SU-DHL-6 (cell line): ENCODE results near the gene SLC5A2.
A peak's percentile ranks its signal among the peaks of the same experiment; 100 is the strongest.

Source experiments
- H2AFZ ChIP-seq: fragments of 200-600 bp; sonication (generic); 2 replicates; pipeline ENCODE4 v1.6.1; 2014; ENCODE audit warnings: low read depth, mild to moderate bottlenecking, moderate library complexity, mixed read lengths, antibody characterized with exemption, low read length; ENCODE audit not compliant: severe bottlenecking
- H3F3A ChIP-seq: fragments of 200-600 bp; shearing (Covaris generic); 2 replicates; pipeline ENCODE4 v1.6.0; 2016; ENCODE audit warnings: antibody characterized with exemption, mild to moderate bottlenecking; ENCODE audit not compliant: insufficient read depth
- H3K27ac ChIP-seq: fragments of 200-600 bp; sonication (generic); 2 replicates; pipeline ENCODE4 v1.5.1; 2016; ENCODE audit warnings: low read depth, mild to moderate bottlenecking, low read length, moderate library complexity, mixed read lengths
- H3K27me3 ChIP-seq: fragments of 200-600 bp; sonication (generic), shearing (Covaris generic); 2 replicates; pipeline ENCODE4 v1.6.0; 2014; ENCODE audit warnings: mild to moderate bottlenecking, low read length
- H3K36me3 ChIP-seq: fragments of 200-600 bp; sonication (generic); 2 replicates; pipeline ENCODE4 v1.6.1; 2014; ENCODE audit warnings: mild to moderate bottlenecking, low read length, mixed read lengths
- H3K4me2 ChIP-seq: fragments of 300-600, 200-600 bp; shearing (Covaris generic), sonication (generic); 2 replicates; pipeline ENCODE4 v1.6.0; 2014; ENCODE audit warnings: low read length, low read depth, mild to moderate bottlenecking; ENCODE audit not compliant: poor library complexity, severe bottlenecking
- H3K4me3 ChIP-seq: fragments of 200-600 bp; sonication (generic); 2 replicates; pipeline ENCODE4 v1.5.1; 2014; ENCODE audit warnings: antibody characterized with exemption, low read length, mild to moderate bottlenecking, mixed read lengths; ENCODE audit not compliant: insufficient read depth, poor library complexity, severe bottlenecking
- H3K79me2 ChIP-seq: fragments of 200-600 bp; sonication (generic); 2 replicates; pipeline ENCODE4 v1.6.1; 2014; ENCODE audit warnings: mild to moderate bottlenecking, low read length, moderate library complexity; ENCODE audit not compliant: insufficient read depth
- H3K9ac ChIP-seq: fragments of 200-600 bp; sonication (generic); 2 replicates; pipeline ENCODE4 v1.7.0; 2014; ENCODE audit warnings: mild to moderate bottlenecking, low read length
- H3K9me2 ChIP-seq: fragments of 200-600 bp; sonication (generic); replicated peaks from 2 replicates; pipeline ENCODE4 v1.6.1; 2014; ENCODE audit warnings: low read length; ENCODE audit not compliant: insufficient read depth
- H3K9me3 ChIP-seq: fragments of 200-600 bp; sonication (generic); 2 replicates; pipeline ENCODE4 v1.6.1; 2014; ENCODE audit warnings: low read length, mixed read lengths; ENCODE audit not compliant: insufficient read depth
- H4K20me1 ChIP-seq: fragments of 200-600 bp; sonication (generic); 2 replicates; pipeline ENCODE4 v1.6.1; 2014; ENCODE audit warnings: low read depth, mild to moderate bottlenecking, antibody characterized with exemption, low read length, moderate library complexity, mixed read lengths
- EZH2phosphoT487 ChIP-seq: fragments of 200-600 bp; sonication (generic), shearing (Covaris generic); conservative IDR thresholded peaks from 2 replicates; pipeline ENCODE4 v1.6.1; 2018; ENCODE audit warnings: mild to moderate bottlenecking, antibody characterized with exemption, low read length, moderate library complexity, mixed read lengths
- TF ChIP-seq, protein P1 (sequence below): fragments of 200-600 bp; sonication (generic); IDR thresholded peaks from one replicate; pipeline ENCODE4 v1.5.1; 2017; ENCODE audit warnings: antibody characterized with exemption, mild to moderate bottlenecking, low read length, moderate library complexity; ENCODE audit not compliant: insufficient read depth, poor library complexity, severe bottlenecking

Gene SLC5A2

DNA sequence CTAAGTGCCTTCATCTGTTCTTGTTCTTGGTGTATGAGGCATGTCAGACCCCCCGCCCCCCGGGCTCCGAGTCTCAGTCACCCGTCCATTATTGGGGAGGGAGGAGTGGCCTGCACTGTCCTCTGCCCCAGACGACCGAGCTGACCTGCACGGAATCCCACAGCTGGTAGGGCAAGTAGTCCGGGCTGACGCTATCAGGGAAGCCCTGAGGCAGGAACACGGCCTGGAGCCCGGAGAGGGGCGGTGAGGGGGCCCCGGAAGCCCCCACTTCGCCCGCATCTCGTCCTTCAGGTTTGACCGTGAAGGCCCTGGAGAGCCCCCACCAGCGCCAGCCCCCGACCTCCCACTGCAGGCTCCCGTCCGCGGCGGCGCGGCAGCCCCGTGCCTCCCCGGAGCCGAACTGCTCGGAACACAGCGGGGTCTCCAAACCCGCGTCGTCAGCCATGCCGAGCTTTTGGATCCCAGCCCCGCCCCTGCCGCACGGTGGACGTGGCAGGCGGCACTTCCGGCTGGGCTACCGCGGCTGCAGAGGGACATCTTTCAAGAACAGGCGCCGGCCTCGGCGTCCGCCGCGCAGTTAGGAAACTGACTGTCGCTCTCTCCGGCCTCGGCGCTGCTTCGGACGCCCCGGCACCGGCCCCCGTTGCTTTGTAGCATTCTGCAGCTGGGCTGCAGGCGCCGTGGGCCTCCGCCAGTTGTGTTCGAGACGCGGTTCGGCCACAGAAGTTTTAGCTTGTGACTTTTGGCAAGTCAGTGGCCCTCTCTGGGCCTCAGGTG lies 25.2 kb downstream of the SLC5A2 start, which contains the start of gene RUSF1:
TSS of gene RUSF1 (minus strand) at position 463 of the 777 bp plus-strand sequence. CDS start at position 445, 18 bp downstream.
- H3F3A ChIP-seq, result no peaks in the 10 kb centered on the region
- peak within 1 kb of the TSS; percentile 93 for H3K4me3 ChIP-seq
- peak within 1 kb of the TSS; percentile 98 for H2AFZ ChIP-seq
- no peaks in the 10 kb centered on the region for H3K36me3 ChIP-seq
- no peaks in the 10 kb centered on the region for H3K27me3 ChIP-seq
- H3K9me3 ChIP-seq, result no peaks in the 10 kb centered on the region
- peak within 1 kb of the TSS; percentile 84 for H3K9ac ChIP-seq
- H3K4me2 ChIP-seq, result peak within 1 kb of the TSS; percentile 81
- no peaks in the 10 kb centered on the region for H3K9me2 ChIP-seq
- no peaks in the 10 kb centered on the region for H4K20me1 ChIP-seq
- TF ChIP-seq, protein P1, sequence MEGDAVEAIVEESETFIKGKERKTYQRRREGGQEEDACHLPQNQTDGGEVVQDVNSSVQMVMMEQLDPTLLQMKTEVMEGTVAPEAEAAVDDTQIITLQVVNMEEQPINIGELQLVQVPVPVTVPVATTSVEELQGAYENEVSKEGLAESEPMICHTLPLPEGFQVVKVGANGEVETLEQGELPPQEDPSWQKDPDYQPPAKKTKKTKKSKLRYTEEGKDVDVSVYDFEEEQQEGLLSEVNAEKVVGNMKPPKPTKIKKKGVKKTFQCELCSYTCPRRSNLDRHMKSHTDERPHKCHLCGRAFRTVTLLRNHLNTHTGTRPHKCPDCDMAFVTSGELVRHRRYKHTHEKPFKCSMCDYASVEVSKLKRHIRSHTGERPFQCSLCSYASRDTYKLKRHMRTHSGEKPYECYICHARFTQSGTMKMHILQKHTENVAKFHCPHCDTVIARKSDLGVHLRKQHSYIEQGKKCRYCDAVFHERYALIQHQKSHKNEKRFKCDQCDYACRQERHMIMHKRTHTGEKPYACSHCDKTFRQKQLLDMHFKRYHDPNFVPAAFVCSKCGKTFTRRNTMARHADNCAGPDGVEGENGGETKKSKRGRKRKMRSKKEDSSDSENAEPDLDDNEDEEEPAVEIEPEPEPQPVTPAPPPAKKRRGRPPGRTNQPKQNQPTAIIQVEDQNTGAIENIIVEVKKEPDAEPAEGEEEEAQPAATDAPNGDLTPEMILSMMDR, result no peak
- TF ChIP-seq EZH2phosphoT487, result no peak
- H3K27ac ChIP-seq, result peak within 1 kb of the TSS; percentile 55
- H3K79me2 ChIP-seq, result peaks cover 11% of the 10 kb centered on the region; the same call in 1 of the 2 replicates

DNA sequence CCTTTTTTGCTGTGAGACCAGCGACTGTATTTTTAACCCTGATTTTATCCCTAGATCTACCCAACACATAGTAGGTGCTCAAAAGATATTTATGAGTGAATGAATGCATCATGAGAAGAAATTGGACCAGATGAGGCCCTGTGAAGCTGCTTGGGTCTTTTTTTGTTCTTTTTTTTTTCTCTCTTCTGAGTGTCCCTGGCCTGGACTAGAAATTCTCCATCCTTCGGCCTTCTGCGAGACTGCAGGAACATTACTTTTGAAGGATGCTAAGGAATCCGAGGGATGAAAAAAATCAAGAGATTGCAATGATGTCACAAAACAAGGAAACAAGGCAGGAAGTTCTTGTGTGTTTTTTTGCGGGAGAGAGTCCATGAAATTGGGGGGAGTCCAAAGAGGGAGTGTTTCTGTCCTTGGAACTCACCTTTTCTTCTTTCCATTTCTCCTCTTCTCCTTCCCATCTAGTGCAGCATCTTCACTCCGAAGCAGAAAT lies 25.8 kb downstream of the SLC5A2 start:
- H3K9me3 ChIP-seq, result no peaks in the 10 kb centered on the region
- peak overlapping the region; percentile 84 for H3K9ac ChIP-seq
- H3F3A ChIP-seq, result no peaks in the 10 kb centered on the region
- H3K27me3 ChIP-seq, result no peaks in the 10 kb centered on the region
- no peaks in the 10 kb centered on the region for H3K9me2 ChIP-seq
- peak overlapping the region; percentile 93 for H3K4me3 ChIP-seq
- H3K27ac ChIP-seq, result peak overlapping the region; percentile 55
- no peaks in the 10 kb centered on the region for H3K36me3 ChIP-seq
- peak overlapping the region; percentile 81 for H3K4me2 ChIP-seq
- TF ChIP-seq EZH2phosphoT487, result no peak
- TF ChIP-seq, protein P1, result no peak
- H2AFZ ChIP-seq, result peak overlapping the region; percentile 98
- no peaks in the 10 kb centered on the region for H4K20me1 ChIP-seq
- peaks cover 11% of the 10 kb centered on the region; the same call in 1 of the 2 replicates for H3K79me2 ChIP-seq

DNA sequence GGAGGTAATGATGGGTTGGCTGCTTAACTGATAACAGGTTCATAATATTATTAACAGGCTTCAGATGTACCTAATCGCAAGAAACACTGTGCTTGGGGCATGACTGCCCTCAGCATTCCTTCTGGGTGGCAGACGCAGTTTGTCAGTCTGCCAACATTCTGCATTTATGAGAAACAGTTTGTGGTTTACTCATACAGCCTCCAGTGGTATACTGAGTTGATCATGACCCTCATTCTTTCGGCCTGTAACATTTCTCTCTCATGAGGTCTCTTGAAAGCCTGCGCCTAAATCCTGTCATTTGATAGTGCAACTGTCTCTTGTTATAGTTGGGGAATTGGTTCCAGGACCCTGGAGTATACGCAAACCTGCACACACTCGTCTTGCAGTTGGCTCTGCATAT lies 30.2 kb downstream of the SLC5A2 start:
- H3K4me3 ChIP-seq, result no peak overlapping the region
- H4K20me1 ChIP-seq, result no peaks in the 10 kb centered on the region
- TF ChIP-seq, protein P1, result no peak
- TF ChIP-seq EZH2phosphoT487, result no peak
- no peak overlapping the region for H3K4me2 ChIP-seq
- H3K79me2 ChIP-seq, result no peaks in the 10 kb centered on the region
- no peaks in the 10 kb centered on the region for H3K9me3 ChIP-seq
- no peak overlapping the region for H3K27ac ChIP-seq
- no peak overlapping the region for H3K9ac ChIP-seq
- no peak overlapping the region for H2AFZ ChIP-seq
- no peaks in the 10 kb centered on the region for H3K9me2 ChIP-seq
- H3K27me3 ChIP-seq, result no peaks in the 10 kb centered on the region
- no peaks in the 10 kb centered on the region for H3F3A ChIP-seq
- H3K36me3 ChIP-seq, result no peaks in the 10 kb centered on the region
